GM19240 (cell line): ENCODE results near the gene PRRG1.
"Not testable (repeated sequence)": the region's sequence is repeated elsewhere in the genome, so short reads cannot be mapped to it uniquely, and the experiment has no call there.

ENCODE experiments used
- DNase-seq: peaks from one replicate; pipeline ENCODE4 v3.0.0; 2011; ENCODE audit warnings: low spot score; ENCODE audit not compliant: insufficient read length

Gene PRRG1

GRCh38 chrX:37349221-37350033 is at the start of gene PRRG1:
Gene PRRG1 (plus strand): TSS chrX:37349364. CDS start chrX:37406250, 56,886 bp downstream.
- DNase-seq, result no peak

- DNase-seq, result no peak
These were observed 46.6 kb upstream of the PRRG1 start for GRCh38 chrX:37302569-37302968.

GRCh38 chrX:37305238-37305637 is 43.9 kb upstream of the PRRG1 start:
- not testable (repeated sequence) for DNase-seq

GRCh38 chrX:37314531-37314930 is 34.6 kb upstream of the PRRG1 start:
- no peak for DNase-seq

GRCh38 chrX:37315511-37316248 is 33.5 kb upstream of the PRRG1 start:
- DNase-seq, result no peak

GRCh38 chrX:37320541-37321203 is 28.5 kb upstream of the PRRG1 start:
- DNase-seq, result no peak

- DNase-seq, result no peak
These were observed 18.5 kb upstream of the PRRG1 start for GRCh38 chrX:37330642-37331041.

- no peak for DNase-seq
These were observed 17.6 kb upstream of the PRRG1 start for GRCh38 chrX:37331546-37331945.

- DNase-seq, result no peak
These were observed 17.1 kb upstream of the PRRG1 start for GRCh38 chrX:37332055-37332454.

GRCh38 chrX:37332987-37333658 is 16.0 kb upstream of the PRRG1 start:
- no peak for DNase-seq

- no peak for DNase-seq
These were observed 1.7 kb upstream of the PRRG1 start for GRCh38 chrX:37347420-37347819.

- DNase-seq, result no peak
These were observed 763 bp upstream of the PRRG1 start for GRCh38 chrX:37348231-37348970.

GRCh38 chrX:37348971-37349220 is 268 bp upstream of the PRRG1 start:
- DNase-seq, result no peak

GRCh38 chrX:37350034-37350365 is 836 bp downstream of the PRRG1 start:
- DNase-seq, result no peak

- no peak for DNase-seq
These were observed 4.5 kb downstream of the PRRG1 start for GRCh38 chrX:37353646-37354045.

- DNase-seq, result no peak
These were observed 8.3 kb downstream of the PRRG1 start for GRCh38 chrX:37357436-37357835.

- DNase-seq, result no peak
These were observed 12.4 kb downstream of the PRRG1 start for GRCh38 chrX:37361596-37361995.

- DNase-seq, result no peak
These were observed 15.5 kb downstream of the PRRG1 start for GRCh38 chrX:37364666-37365065.

GRCh38 chrX:37367946-37368345 is 18.8 kb downstream of the PRRG1 start:
- DNase-seq, result no peak

- no peak for DNase-seq
These were observed 21.5 kb downstream of the PRRG1 start for GRCh38 chrX:37370499-37371141.

GRCh38 chrX:37371578-37371991 is 22.4 kb downstream of the PRRG1 start:
- DNase-seq, result no peak
